Chondrocyte (in vitro differentiated cells): ENCODE results near the gene CNOT6. TPM values are rescaled to one million over a fixed set of nuclear protein-coding genes. Genes with fewer than 3 reads are reported as not detected.

Source experiments
- DNase-seq: peaks from one replicate; pipeline ENCODE4 v3.0.0; 2021; ENCODE audit warnings: mixed read lengths, low spot score
- H3K27ac Mint-ChIP-seq: one replicate; pipeline ENCODE4 v1.8.0; 2021; ENCODE audit warnings: mild to moderate bottlenecking, moderate library complexity, mixed read lengths; ENCODE audit not compliant: unreplicated experiment
- H3K27me3 Mint-ChIP-seq: 2 replicates; pipeline ENCODE4 v1.8.0; 2021; ENCODE audit warnings: low read depth, mixed read lengths
- H3K36me3 Mint-ChIP-seq: 2 replicates; pipeline ENCODE4 v1.8.0; 2021; ENCODE audit warnings: low read depth, mixed read lengths
- H3K4me1 Mint-ChIP-seq: 2 replicates; pipeline ENCODE4 v1.8.0; 2021; ENCODE audit warnings: low read depth, mild to moderate bottlenecking, mixed read lengths
- H3K4me3 Mint-ChIP-seq: one replicate; pipeline ENCODE4 v1.8.0; 2021; ENCODE audit warnings: mild to moderate bottlenecking, moderate library complexity, mixed read lengths; ENCODE audit not compliant: unreplicated experiment
- H3K9me3 Mint-ChIP-seq: 2 replicates; pipeline ENCODE4 v1.8.0; 2021; ENCODE audit warnings: low read depth, mixed read lengths
- CTCF ChIP-seq: fragments of 200-600 bp; sonication (generic); IDR thresholded peaks from 2 replicates; pipeline ENCODE4 v1.5.0; 2021; ENCODE audit warnings: antibody characterized with exemption, mild to moderate bottlenecking, moderate library complexity
- total RNA-seq: library from RNA; stranded (reverse); gene quantifications from 3 replicates; pipeline ENCODE4 v1.2.1, GENCODE V29; 2021

CNOT6 gene
- total RNA-seq, 1 donor from 2014 or later, result 24.7 TPM

DNA sequence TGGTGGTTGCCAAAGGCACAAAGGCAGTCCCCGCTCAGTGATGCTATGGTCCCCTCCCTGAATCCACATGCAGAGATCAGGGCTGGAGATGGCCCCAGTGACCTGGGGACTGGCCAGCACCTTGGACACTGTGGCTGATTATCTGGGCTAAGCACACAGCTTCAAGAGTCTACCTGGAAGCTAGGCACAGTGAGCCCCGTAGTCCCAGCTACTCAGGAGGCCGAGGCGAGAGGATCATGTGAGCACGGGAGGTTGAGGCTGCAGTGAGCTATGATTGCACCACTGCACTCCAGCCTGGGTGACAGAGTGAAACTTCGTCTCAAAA, 105.4 kb downstream of the CNOT6 start:
- Mint-ChIP-seq H3K4me3 (no peak overlapping the region), H3K27me3 (no peaks in the 10 kb centered on the region), H3K27ac (no peak overlapping the region), H3K36me3 (no peaks in the 10 kb centered on the region), H3K9me3 (no peaks in the 10 kb centered on the region), H3K4me1 (no peaks in the 10 kb centered on the region)
- no peak for TF ChIP-seq CTCF
- DNase-seq, result no peak

GRCh38 chr5:180599981-180600553, 105.9 kb downstream of the CNOT6 start:
- no peak for DNase-seq
- Mint-ChIP-seq H3K4me3 (no peak overlapping the region), H3K27me3 (no peaks in the 10 kb centered on the region), H3K36me3 (no peaks in the 10 kb centered on the region), H3K4me1 (no peaks in the 10 kb centered on the region), H3K27ac (no peak overlapping the region), H3K9me3 (no peaks in the 10 kb centered on the region)
- TF ChIP-seq CTCF, result no peak

DNA sequence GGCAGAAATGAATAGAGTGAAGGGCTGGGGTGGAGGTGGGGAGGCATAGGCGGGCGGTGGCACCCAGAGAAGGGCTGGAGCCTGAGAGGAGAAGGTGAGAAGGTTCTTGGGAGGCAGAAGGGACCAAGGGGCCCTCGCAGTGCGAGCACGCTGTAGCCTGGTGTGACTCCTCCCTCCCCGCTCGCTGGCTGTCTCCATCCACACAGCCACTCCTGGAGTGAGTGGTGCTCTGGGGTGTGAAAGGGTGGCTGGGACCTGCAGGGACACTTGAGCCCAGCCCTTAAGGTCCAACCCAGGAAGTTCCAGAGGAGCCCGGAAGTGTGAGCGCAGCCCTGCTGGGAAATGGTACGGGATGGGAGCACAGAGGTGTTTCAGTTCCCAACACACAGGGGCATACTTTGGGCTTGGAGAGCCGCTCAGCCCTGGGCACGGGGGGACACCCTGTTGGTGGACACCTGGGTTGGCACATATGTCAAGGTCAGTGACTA, 106.4 kb downstream of the CNOT6 start:
- DNase-seq, result peak; percentile 72
- H3K27me3 Mint-ChIP-seq, result no peaks in the 10 kb centered on the region
- no peaks in the 10 kb centered on the region for H3K9me3 Mint-ChIP-seq
- no peaks in the 10 kb centered on the region for H3K36me3 Mint-ChIP-seq
- no peak for TF ChIP-seq CTCF
- H3K27ac Mint-ChIP-seq, result no peak overlapping the region
- no peak overlapping the region for H3K4me3 Mint-ChIP-seq
- H3K4me1 Mint-ChIP-seq, result no peaks in the 10 kb centered on the region

- no peak for TF ChIP-seq CTCF
- no peak overlapping the region for H3K27ac Mint-ChIP-seq
- no peaks in the 10 kb centered on the region for H3K27me3 Mint-ChIP-seq
- peak; percentile 72 for DNase-seq
- H3K36me3 Mint-ChIP-seq, result no peaks in the 10 kb centered on the region
- no peak overlapping the region for H3K4me3 Mint-ChIP-seq
- H3K9me3 Mint-ChIP-seq, result no peaks in the 10 kb centered on the region
- H3K4me1 Mint-ChIP-seq, result no peaks in the 10 kb centered on the region
Observed at GRCh38 chr5:180601591-180602480, 107.7 kb downstream of the CNOT6 start.

GRCh38 chr5:180602481-180603075, 108.4 kb downstream of the CNOT6 start:
- no peak overlapping the region for H3K27ac Mint-ChIP-seq
- no peaks in the 10 kb centered on the region for H3K4me1 Mint-ChIP-seq
- no peaks in the 10 kb centered on the region for H3K27me3 Mint-ChIP-seq
- H3K9me3 Mint-ChIP-seq, result no peaks in the 10 kb centered on the region
- no peak for DNase-seq
- TF ChIP-seq CTCF, result no peak
- H3K4me3 Mint-ChIP-seq, result no peak overlapping the region
- no peaks in the 10 kb centered on the region for H3K36me3 Mint-ChIP-seq
